CD4-positive, alpha-beta T cell treated with Interferon alpha-2 for 1 hour (primary cell): ENCODE measurements around the gene SFTPA2.
"Not testable (repeated sequence)": the region's sequence is repeated elsewhere in the genome, so short reads cannot be mapped to it uniquely, and the experiment has no call there.

ENCODE experiments used
- DNase-seq, 2 donors: peaks; one replicate each; pipeline ENCODE4 v3.0.0-alpha.2; 2020 to 2022

Gene SFTPA2

DNA sequence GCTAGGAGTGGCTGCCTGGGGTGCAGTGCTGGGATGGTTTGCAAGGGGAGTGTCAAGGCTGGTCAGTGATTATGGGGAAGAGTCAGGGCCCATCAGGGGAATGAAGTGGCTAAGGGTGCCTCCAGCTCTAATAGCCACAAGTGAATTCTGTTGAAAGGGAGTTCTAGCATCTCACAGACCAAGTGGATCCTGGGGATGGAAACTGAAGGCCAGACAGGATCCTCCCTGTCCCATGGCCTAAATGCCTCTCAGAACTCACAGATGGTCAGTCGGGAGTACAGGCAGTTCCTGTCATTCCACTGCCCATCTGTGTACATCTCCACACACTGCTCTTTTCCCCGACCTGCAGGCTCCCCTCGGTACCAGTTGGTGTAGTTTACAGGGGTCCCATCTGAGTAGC lies 3.2 kb downstream of the SFTPA2 start:
- DNase-seq = not testable (repeated sequence)

DNA sequence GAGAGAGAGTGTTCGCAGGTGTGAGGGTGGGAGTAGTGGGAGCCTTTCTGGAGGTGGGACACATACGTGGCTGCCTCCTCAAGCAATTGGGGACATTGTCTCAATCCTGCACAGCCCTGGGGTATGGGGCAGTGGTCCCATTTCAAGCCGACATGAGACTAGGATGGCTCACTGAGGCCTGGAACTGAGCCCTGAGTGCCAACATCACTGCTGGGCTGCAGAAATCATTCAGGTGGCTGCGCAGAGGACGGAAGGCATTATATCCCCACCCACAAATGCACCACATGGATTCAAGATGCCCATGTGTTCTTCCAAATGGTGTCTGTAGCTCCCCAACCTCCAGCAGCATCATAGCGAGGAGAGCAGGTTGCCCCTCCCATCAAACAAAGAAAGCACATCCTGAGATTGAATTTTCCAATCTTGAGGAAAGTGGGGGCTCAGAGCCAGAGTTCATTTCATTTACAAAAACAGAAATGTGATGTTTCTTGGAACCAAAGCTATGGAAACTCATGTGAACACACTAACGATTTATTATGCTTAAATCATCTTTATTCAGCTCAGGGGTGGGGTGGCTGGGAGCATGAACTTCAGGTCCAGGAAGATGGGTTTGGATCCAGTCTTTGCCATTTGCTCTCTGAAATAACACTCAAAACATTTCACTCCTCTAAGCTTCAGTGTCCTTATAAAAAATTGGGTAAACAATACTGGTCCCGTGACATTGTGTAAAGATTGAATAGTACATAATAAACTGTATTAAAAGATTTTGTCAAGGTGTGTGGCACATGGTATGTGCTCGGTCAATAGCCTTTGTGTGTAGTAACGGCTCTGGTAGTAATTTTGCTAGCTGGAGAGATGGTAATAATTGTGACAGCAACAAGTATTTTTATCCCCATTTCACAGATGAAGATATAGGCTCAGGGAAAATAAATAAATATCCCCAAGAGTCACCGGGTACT lies 4.6 kb downstream of the SFTPA2 start:
- no peak for DNase-seq

- DNase-seq = no peak
Measured at GRCh38 chr10:79552143-79552542, 8.1 kb downstream of the SFTPA2 start.

DNA sequence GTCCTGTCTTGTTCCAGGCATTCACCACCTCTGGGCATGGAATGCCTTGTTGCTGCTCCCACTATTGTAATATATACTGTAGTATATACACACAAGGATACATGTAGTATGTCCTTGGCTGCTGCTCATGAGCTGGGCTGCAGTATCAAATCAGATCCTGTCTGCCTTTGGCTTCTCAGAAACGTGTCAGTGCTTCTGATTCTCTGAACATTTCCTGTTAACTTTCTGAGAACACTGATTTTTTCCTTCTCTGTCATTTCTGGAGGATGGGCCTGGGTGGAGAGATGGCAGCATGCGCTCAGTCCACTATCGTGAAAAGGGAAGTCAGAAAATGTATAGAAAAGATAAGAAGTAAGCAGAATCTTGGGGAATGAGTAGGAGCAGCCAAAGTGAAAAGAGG lies 12.2 kb downstream of the SFTPA2 start:
- no peak for DNase-seq

GRCh38 chr10:79547128-79547527 lies 13.1 kb downstream of the SFTPA2 start:
- DNase-seq = not testable (repeated sequence)

DNA sequence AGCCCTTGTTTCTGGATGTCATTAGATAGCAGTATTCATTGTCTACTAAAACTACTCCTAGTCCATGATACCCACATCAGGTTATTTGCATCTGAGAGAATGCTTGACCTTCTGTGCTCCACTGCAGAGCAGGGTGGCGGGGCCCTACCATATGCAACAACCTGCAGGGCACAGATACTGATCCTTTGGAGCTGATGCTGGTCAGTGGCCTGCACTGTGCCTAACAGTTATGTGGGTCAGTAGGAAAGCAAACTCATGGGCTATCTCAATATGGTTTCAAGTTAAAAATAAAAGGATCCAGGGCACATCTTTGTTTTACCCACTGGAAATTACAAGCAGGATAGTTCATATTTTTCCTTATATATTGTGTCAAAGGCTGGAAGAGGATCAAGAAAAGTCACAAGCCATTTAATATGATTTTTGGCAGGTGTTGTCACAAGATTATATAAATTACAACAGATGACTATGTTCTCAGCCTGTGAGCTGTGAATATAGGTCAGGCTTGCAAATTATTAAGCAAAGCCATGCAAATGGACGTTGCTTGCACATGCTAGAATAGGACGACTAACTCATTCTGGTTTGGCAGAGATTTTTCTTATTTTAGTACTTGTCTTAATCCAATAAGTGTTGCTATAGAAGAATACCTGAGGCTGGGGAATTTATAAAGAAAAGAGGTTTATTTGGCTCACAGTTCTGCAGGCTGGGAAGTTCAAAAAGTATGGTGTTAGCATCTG lies 15.1 kb downstream of the SFTPA2 start:
- not testable (repeated sequence) for DNase-seq

GRCh38 chr10:79544408-79544807 lies 15.8 kb downstream of the SFTPA2 start:
- not testable (repeated sequence) for DNase-seq

- DNase-seq = no peak
Measured at GRCh38 chr10:79542626-79543025, 17.6 kb downstream of the SFTPA2 start.

DNA sequence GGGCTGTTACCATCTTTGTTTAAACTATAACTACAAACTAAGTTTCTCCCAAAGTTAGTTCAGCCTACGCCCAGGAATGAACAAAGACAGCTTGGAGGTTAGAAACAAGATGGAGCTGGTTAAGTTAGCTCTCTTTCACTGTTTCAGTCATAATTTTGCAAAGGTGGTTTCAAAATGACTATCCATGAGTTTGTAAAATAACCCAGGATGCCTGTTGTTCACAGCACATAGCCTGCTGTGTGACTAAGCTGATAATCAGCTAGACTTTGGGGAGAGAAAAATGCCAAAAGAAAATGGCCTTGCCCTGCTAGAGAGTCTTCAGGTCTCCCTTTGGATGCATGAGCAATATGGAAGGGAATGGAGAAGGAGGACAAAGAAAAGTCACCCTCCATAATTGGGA lies 19.3 kb downstream of the SFTPA2 start:
- not testable (repeated sequence) for DNase-seq

DNA sequence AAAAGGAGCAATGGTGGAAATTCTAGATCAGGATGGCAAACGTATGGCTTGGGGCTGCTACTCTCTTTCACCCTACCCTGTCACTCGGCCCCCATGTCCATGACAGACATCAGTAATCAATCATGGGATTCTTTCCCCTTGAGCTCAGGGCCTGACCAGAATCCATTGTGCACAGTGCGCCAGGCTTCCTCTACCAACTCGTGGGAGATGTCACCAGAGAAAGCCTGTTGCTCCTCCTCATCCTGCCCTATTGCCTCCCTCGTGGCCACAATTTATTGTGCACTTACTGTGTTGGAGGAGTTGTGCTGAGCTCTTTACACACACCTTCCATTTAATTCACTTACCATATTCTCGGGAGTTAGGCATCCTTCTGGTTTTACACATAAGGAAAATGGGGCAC lies 21.9 kb downstream of the SFTPA2 start:
- DNase-seq = not testable (repeated sequence)

- DNase-seq = not testable (repeated sequence)
Measured at GRCh38 chr10:79533903-79534175, 26.4 kb downstream of the SFTPA2 start.

- DNase-seq = not testable (repeated sequence)
Measured at GRCh38 chr10:79533142-79533902, 26.9 kb downstream of the SFTPA2 start.

- not testable (repeated sequence) for DNase-seq
Measured at GRCh38 chr10:79528261-79528660, 31.9 kb downstream of the SFTPA2 start.

GRCh38 chr10:79525049-79525710 lies 35.0 kb downstream of the SFTPA2 start:
- DNase-seq = not testable (repeated sequence)

DNA sequence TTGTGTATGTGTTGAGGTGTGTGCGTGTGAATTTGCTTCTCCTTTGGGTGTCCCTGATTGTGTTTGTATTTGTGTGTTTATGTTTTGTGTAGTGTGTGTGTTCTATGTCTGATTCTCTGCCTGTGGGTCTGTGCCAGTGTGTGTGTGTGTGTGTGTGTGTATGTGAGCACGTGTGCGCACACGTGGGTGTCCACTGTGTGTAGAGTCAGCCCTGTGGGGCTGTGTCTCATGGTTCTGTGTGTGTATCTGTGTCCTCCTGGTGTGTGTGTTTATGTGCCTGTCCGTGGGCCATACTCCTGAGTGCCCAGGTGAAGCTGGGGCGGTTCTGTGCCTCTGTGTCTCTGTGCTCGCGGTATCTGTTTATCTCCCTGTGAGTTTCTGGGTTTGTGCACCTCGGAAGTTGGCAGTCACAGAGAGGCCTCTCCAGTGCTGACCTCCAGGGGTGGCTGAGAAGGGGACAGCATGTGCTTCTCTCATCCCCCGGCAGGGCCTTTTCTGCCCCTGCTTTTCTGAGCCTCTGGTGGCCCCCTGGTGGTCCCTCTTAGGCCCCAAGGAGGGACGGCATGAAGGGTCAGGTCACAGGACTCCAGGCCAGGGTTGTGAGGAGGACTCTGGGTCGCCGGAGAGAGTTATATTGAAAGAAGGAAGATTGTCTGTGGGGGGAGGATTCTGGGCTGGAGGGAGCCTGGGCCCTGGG lies 36.9 kb downstream of the SFTPA2 start:
- not testable (repeated sequence) for DNase-seq

DNA sequence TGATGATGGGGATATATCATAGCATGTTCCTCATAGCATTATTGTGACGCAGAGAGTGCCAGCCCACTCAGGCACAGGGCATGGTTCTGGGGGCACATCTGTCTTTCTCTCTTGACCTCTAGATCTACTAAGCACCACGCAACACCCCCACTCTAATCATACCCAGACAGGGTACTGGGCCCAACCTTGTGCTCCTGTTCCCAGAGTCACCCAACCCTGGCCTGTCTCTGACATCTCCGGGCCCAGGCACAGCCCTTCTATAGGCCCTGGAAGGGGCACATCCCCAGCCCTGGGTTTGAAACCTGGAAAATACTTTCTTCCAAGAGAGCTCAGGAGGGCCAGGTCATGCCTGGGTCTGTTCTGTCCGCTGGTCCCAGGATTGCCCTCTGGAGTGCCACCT lies 37.7 kb downstream of the SFTPA2 start:
- not testable (repeated sequence) for DNase-seq

GRCh38 chr10:79521751-79522150 lies 38.5 kb downstream of the SFTPA2 start:
- not testable (repeated sequence) for DNase-seq

DNA sequence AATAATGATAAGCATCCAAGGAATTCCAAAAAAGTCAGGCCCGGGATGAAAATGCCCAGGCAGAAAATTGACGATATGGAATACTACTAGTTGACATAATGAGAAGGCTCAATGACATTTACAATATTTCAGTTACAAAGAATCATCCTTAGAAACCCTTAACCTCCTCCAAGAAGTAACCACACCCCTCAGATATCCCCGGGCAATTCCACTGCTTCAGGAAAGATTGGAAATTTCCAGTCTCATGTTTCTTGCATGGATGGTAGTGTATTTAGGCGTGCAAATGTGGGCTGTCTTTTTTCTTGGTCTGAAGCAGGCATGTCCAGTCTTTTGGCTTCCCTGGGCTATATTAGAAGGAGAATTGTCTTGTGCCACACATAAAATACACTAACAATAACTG lies 42.6 kb downstream of the SFTPA2 start:
- not testable (repeated sequence) for DNase-seq

GRCh38 chr10:79516532-79517205 lies 43.5 kb downstream of the SFTPA2 start:
- DNase-seq = not testable (repeated sequence)

- not testable (repeated sequence) for DNase-seq
Measured at GRCh38 chr10:79511891-79512583, 48.2 kb downstream of the SFTPA2 start, which contains the start of gene EIF5AL1. EIF5AL1 (plus strand) TSS chr10:79512533; CDS start chr10:79512650, 117 bp downstream.
